ENCODE data around the gene TRNAU1AP.

Gene TRNAU1AP

DNA sequence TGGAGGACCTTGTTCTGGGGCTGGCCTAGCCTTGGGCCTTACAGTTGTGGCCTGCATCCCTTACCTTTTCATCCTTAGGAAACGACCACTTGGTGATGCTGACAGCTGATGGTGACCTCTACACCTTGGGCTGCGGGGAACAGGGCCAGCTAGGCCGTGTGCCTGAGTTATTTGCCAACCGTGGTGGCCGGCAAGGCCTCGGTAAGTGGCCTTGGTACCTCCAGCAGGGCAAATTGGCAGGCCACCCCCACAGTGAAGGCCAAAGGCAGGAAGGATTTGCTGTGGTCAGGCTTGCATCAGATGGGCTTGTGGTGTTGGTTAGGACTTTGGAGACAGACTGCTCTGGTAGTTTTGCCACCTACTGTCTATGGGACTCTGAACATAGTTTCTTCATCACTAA is 17.7 kb upstream of the TRNAU1AP start:
- Histone ChIP-seq H3K4me2 (ENCODE audit: low read depth, low read length, poor library complexity, severe bottlenecking) (no peak overlapping the region), H3K79me2 (ENCODE audit: insufficient read depth, low read length) (no peaks in the 10 kb centered on the region), H3K4me3 (ENCODE audit: low read length, poor library complexity, severe bottlenecking) (no peak overlapping the region), H3K9me3 (ENCODE audit: insufficient read depth, low read depth, low read length) (no peaks in the 10 kb centered on the region), H2AFZ (ENCODE audit: low read length) (no peak overlapping the region), H3K36me3 (ENCODE audit: insufficient read depth, low read length) (peaks cover 68% of the 10 kb centered on the region; the same call in 1 of the 2 replicates), H3K9ac (ENCODE audit: low read depth, low read length, poor library complexity, severe bottlenecking) (no peak overlapping the region), H3F3A (ENCODE audit: low read depth) (no peaks in the 10 kb centered on the region), H3K4me1 (ENCODE audit: insufficient read depth, low read length, poor library complexity, severe bottlenecking) (no peaks in the 10 kb centered on the region), H3K9me2 (replicated peaks; ENCODE audit: low read depth, low read length) (no peaks in the 10 kb centered on the region), H3K27me3 (ENCODE audit: insufficient read depth, low read length, poor library complexity, severe bottlenecking) (no peaks in the 10 kb centered on the region), H4K20me1 (ENCODE audit: insufficient read depth, low read length, poor library complexity, severe bottlenecking) (no peaks in the 10 kb centered on the region)
- TF ChIP-seq, protein P1, sequence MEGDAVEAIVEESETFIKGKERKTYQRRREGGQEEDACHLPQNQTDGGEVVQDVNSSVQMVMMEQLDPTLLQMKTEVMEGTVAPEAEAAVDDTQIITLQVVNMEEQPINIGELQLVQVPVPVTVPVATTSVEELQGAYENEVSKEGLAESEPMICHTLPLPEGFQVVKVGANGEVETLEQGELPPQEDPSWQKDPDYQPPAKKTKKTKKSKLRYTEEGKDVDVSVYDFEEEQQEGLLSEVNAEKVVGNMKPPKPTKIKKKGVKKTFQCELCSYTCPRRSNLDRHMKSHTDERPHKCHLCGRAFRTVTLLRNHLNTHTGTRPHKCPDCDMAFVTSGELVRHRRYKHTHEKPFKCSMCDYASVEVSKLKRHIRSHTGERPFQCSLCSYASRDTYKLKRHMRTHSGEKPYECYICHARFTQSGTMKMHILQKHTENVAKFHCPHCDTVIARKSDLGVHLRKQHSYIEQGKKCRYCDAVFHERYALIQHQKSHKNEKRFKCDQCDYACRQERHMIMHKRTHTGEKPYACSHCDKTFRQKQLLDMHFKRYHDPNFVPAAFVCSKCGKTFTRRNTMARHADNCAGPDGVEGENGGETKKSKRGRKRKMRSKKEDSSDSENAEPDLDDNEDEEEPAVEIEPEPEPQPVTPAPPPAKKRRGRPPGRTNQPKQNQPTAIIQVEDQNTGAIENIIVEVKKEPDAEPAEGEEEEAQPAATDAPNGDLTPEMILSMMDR (conservative IDR thresholded peaks at IDR 0.05; ENCODE audit: low read length) = no peak
- no peak for TF ChIP-seq EZH2phosphoT487 (IDR thresholded peaks at IDR 0.05; ENCODE audit: borderline replicate concordance)

- Histone ChIP-seq H3K9me3 (ENCODE audit: insufficient read depth, low read depth, low read length) (no peaks in the 10 kb centered on the region), H3K4me1 (ENCODE audit: insufficient read depth, low read length, poor library complexity, severe bottlenecking) (no peaks in the 10 kb centered on the region), H3K27me3 (ENCODE audit: insufficient read depth, low read length, poor library complexity, severe bottlenecking) (no peaks in the 10 kb centered on the region), H4K20me1 (ENCODE audit: insufficient read depth, low read length, poor library complexity, severe bottlenecking) (no peaks in the 10 kb centered on the region), H3K4me3 (ENCODE audit: low read length, poor library complexity, severe bottlenecking) (no peak overlapping the region), H3K36me3 (ENCODE audit: insufficient read depth, low read length) (peaks cover 44% of the 10 kb centered on the region; the same call in 1 of the 2 replicates), H3K4me2 (ENCODE audit: low read depth, low read length, poor library complexity, severe bottlenecking) (no peak overlapping the region), H3F3A (ENCODE audit: low read depth) (no peaks in the 10 kb centered on the region), H3K79me2 (ENCODE audit: insufficient read depth, low read length) (no peaks in the 10 kb centered on the region), H2AFZ (ENCODE audit: low read length) (no peak overlapping the region), H3K9ac (ENCODE audit: low read depth, low read length, poor library complexity, severe bottlenecking) (no peak overlapping the region), H3K9me2 (replicated peaks; ENCODE audit: low read depth, low read length) (no peaks in the 10 kb centered on the region)
- no peak for TF ChIP-seq EZH2phosphoT487 (IDR thresholded peaks at IDR 0.05; ENCODE audit: borderline replicate concordance)
- TF ChIP-seq, protein P1 (conservative IDR thresholded peaks at IDR 0.05; ENCODE audit: low read length) = no peak
Observed at GRCh38 chr1:28537457-28538199, 15.3 kb upstream of the TRNAU1AP start.

DNA sequence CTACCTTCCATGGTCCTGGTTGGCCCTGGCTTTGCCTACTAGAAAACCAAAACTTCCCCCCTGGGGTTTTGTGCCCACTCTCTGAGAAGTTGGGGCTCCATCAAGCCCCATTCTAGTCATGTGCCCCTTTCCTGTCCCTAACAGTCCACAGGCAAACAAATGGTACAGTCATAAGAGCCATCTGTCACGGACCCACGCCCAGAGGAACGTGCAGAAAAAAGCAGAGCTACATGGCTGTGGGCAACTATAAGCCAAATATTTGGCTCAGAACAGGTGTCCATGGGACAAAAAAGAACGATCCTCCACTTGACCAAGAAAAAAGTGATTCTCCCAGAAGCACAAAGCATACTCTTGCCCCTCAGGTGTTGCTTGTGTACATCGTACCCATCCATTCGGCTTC is 14.6 kb upstream of the TRNAU1AP start:
- no peaks in the 10 kb centered on the region for H3K4me1 ChIP-seq (ENCODE audit: insufficient read depth, low read length, poor library complexity, severe bottlenecking)
- H3K9me3 ChIP-seq (ENCODE audit: insufficient read depth, low read depth, low read length) = no peaks in the 10 kb centered on the region
- H2AFZ ChIP-seq (ENCODE audit: low read length) = no peak overlapping the region
- H3K4me3 ChIP-seq (ENCODE audit: low read length, poor library complexity, severe bottlenecking) = no peak overlapping the region
- H3F3A ChIP-seq (ENCODE audit: low read depth) = no peaks in the 10 kb centered on the region
- H3K27me3 ChIP-seq (ENCODE audit: insufficient read depth, low read length, poor library complexity, severe bottlenecking) = no peaks in the 10 kb centered on the region
- no peak for TF ChIP-seq EZH2phosphoT487 (IDR thresholded peaks at IDR 0.05; ENCODE audit: borderline replicate concordance)
- TF ChIP-seq, protein P1 (conservative IDR thresholded peaks at IDR 0.05; ENCODE audit: low read length) = no peak
- no peaks in the 10 kb centered on the region for H3K79me2 ChIP-seq (ENCODE audit: insufficient read depth, low read length)
- H3K36me3 ChIP-seq (ENCODE audit: insufficient read depth, low read length) = peaks cover 42% of the 10 kb centered on the region; the same call in 1 of the 2 replicates
- no peak overlapping the region for H3K9ac ChIP-seq (ENCODE audit: low read depth, low read length, poor library complexity, severe bottlenecking)
- H3K4me2 ChIP-seq (ENCODE audit: low read depth, low read length, poor library complexity, severe bottlenecking) = no peak overlapping the region
- H4K20me1 ChIP-seq (ENCODE audit: insufficient read depth, low read length, poor library complexity, severe bottlenecking) = no peaks in the 10 kb centered on the region
- H3K9me2 ChIP-seq (replicated peaks; ENCODE audit: low read depth, low read length) = no peaks in the 10 kb centered on the region
